Activated CD4-positive, alpha-beta T cell treated with anti-CD3 and anti-CD28 coated beads, Interleukin-2, amount 50 U/mL, for 48 hours (primary cell): ENCODE results near the gene RSPH6A.

ENCODE experiments used
- DNase-seq, 2 experiments: peaks; one replicate each; pipeline ENCODE4 v3.0.0-alpha.2; 2020

The RSPH6A gene

DNA sequence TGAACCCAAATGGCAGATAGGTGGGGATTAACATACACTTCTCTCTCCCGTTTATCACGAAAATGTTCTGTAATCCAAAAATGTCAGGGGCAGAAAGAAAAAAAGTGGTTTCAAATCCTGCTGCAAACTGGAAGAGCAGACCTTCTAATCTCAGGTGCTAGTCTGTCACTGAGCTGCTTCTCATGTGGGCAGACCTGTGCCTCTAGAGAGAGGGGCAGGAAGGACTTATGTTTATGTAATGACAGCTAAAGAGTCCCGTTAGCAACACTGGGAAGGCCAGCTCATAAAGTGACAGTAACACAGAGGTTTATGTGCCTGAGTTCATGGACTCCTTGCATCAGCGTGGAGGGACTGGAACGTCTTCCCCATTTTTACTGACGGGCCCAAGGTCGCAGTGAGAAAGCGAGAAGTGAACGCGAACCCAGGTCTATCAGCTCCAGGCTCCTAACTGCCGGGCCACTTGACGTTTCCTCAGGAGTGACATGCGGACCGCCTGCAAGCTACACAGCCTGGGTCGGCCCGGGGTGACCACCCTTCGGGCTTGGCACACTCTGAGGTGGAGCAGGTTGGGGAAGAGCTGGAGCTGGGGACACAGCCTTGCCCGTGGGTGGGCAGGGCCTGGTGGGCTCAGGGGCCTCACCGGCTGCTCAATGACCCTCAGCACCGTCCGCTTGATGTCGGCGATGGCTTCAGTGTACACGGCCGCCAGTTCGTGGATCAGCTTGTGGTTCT lies 9.6 kb upstream of the RSPH6A start:
- no peak for DNase-seq

- DNase-seq, result no peak
These were observed 8.9 kb upstream of the RSPH6A start for GRCh38 chr19:45824041-45824471.

- DNase-seq, result no peak
These were observed 8.1 kb upstream of the RSPH6A start for GRCh38 chr19:45823182-45823581.

- no peak for DNase-seq
These were observed 7.6 kb upstream of the RSPH6A start for GRCh38 chr19:45822716-45823115.

DNA sequence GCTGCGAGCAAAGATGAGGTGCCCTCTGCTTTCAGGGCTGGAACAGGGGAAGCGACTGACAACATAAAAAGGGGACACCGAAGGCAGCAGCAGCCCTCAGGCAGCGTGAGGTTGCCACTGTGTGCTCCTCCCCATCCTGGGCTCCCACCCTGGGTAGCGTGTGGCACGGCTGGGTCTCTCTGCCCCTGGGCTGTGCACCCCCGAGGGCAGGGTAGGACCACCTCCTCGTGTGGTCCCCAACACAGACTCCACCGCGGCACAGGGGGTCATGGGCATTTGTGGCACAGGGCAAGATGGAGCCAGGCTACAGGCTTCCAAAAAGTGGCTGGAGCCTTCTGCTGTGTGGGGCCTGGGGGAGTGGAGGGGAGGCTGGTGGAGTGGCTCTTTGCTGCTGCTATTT lies 6.5 kb upstream of the RSPH6A start:
- DNase-seq, result no peak

DNA sequence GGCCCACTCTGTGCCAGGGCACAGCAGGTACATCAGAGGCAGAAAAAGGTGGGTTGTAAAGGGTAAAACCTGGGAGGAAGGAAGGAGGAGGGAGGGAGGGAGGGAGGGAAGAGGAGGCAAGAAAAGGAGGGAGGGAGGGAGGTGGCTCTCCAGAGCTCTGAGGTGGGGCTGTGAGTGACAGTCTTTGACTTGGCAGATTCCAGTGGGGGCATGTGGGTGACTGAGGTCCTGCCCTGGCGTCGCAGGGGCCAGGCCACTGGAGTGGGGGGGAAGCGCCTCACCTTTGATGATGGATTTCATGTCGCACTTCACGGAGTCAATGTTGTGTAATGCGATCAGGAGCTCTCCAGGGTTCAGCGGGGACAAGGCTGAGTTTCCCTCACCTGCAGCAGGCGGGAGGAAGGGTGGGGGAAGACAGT lies 6.0 kb upstream of the RSPH6A start:
- no peak for DNase-seq

DNA sequence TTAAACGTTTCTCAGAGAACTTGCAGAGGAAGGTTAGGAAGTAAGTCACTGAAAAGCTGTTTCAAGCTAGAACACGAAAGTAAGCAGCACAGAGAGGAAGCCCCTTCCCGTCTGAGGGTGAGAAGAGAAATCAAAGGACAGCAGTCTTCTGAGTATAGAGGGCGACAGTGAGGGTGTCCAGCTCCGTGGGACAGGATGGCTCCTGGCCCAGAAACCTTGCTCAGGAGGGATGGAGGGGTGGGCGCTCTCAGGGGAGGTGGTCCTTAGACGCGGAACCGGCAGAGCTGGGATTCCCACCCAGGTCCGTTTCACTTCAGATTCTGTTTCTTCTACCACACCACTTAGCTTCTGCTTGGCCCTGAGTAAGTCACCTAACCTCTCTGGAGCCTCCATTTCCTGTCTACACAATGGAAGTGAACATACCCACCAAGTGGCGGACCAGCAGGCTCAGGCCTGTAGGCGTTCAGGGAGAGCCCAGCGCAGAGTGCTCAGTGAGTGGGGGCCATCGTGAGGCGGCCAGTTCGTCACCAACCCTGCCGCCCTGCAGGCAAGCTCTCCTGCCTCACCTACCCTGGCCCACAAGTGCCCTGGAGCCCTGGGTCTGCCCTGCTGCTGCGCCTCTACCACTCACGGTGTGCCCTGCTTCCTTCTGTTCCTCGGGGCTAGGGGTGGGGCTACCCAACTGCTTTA lies 5.5 kb upstream of the RSPH6A start:
- no peak for DNase-seq

GRCh38 chr19:45819769-45820168 lies 4.7 kb upstream of the RSPH6A start:
- no peak for DNase-seq

GRCh38 chr19:45817725-45818301 lies 2.7 kb upstream of the RSPH6A start:
- no peak for DNase-seq

GRCh38 chr19:45817010-45817724 lies 2.1 kb upstream of the RSPH6A start:
- peak; percentile 98 to 99 for DNase-seq

DNA sequence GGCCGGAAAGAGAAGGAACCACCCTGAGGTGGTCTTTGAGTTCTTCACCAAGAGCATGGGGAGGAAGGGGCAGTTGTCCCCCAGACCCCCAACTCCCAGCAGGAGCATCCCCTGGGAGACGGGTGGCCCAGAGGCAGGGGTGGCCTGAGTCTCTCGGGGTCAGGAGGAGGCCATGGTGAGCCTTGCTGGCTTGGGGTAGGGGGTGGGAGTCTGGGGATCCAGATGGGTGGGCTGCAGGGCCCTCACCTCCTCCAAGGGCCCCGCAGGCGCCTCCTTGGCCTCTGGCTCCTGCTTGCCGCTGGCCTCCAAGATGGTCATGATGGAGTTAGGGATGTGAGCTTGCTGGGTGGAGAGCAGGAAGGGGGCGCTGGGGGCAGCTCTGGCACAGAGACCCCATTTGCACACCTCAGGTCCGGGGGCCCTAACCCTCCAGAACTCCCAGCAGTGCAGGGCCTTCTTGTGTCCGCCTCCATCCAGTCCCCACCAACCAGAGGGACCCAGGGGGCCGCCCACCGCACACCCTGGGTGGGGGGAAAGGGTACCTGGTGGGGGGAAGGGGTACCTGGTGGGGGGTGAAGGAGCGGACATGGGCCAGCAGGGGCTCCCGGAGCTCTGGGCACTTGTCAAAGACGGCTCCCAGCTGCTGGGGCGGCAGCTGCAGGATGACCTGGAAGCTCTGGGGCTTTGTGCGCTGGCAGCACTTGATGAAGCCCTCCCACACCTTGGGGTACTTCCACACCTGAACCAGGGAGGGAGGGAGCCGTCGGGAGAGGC lies 1.3 kb upstream of the RSPH6A start:
- no peak for DNase-seq

DNA sequence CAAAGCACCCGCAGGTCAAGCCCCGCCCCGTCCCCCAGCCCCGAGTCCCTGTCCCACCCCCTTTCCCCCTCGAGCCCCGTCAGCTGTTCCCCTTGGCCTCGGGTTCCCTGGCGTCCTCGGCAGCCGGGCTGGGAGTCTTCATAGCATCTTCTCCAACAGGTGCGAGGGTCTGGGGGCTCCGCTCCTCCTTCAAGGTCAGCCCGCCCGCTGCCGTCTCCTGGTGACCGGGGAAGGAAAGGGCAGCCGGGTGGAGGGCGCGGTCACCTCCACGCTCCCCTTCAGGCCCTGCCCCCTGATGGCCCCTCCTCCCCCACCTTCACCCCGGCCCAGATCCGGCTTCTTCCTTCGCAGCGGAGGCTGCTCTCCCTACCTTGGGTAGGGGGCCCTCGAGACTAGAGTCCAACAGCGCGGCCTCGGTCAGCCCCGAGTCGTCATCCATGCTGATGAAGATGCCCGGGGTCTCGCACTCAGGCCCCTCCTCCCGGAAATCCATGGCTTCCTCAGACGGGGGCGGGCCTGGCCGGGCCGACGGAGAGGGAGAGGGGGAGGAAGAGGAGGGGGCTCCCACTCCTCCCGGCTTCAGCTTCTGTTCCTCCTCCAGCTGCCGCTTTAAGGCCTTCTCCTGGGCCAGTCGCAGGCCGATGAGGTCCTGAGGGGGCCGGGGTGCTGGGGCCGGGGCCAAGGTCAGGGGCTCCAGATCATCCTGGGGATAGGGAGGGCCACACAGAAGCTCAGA lies 541 bp upstream of the RSPH6A start:
- no peak for DNase-seq

GRCh38 chr19:45814166-45814780 lies 835 bp downstream of the RSPH6A start:
- DNase-seq, result no peak

DNA sequence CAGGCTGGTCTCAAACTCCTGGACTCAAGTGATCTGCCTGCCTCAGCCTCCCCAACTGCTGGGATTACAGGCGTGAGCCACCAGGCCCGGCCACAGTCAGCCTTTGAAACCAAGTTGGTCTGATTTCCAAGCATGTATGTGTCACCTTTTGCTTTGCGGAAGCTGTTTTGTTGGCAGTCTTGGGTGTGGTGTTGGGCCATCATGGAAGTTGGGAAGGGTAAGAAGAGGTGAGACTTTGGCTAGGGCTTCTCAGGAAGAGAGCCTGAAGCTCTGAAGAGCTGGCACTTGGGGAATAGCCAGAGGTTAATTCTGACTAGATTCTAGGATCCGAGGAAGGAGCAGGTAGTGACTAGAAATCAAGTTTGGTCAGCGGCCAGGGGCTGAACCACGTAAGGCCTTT lies 2.8 kb downstream of the RSPH6A start:
- DNase-seq, result no peak

DNA sequence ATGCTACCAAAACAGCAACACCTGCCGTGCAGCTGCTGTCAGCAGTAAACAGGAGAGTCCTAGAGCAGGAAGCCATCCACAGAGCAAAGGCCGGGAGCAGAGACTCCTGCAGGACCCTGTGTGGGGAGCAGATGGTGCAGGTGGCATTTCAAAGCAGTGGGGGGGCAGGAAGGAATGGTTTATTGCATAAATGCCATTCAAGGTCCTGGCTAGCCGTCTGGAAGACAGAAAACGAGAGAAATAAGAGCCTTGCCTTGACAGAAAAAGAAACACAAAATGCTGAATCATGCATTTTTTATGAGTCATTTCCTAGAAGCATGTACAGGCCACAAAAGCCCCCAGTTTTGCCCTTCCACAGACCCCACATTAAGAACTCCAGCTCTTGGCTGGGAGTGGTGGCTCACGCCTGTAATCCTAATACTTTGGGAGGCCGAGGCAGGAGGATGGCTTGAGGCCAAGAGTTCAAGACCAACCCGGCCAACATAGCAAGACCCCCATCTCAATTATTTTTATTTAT lies 5.4 kb downstream of the RSPH6A start:
- DNase-seq, result no peak

GRCh38 chr19:45805719-45806118 lies 9.4 kb downstream of the RSPH6A start:
- no peak for DNase-seq

GRCh38 chr19:45804959-45805230 lies 10.2 kb downstream of the RSPH6A start:
- DNase-seq, result no peak

- no peak for DNase-seq
These were observed 10.8 kb downstream of the RSPH6A start for GRCh38 chr19:45804140-45804958.

DNA sequence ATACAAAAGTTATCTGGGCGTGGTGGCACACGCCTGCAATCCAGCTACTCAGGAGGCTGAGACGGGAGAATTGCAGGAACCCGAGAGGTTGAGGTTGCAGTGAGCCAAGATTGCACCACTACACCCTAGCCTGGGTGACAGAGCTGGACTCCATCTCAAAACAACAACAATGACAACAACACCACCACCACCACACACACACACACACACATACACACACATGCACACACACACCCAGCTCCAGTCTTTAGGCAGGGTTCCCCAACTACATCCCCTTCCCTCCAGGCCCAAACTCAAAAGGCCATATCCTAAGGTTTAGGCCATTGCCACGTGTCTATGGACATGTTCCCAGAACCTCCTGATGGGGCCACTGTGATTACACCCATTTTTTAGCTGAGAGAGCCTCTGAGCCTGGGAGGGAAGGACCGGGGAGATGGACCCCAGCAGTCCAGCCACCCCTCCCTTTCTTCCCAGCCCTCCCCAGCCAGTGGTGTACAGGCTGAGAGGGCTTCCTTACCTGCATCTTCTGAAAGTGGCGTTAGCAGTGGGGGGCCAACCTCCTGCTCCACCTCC lies 13.4 kb downstream of the RSPH6A start:
- no peak for DNase-seq

DNA sequence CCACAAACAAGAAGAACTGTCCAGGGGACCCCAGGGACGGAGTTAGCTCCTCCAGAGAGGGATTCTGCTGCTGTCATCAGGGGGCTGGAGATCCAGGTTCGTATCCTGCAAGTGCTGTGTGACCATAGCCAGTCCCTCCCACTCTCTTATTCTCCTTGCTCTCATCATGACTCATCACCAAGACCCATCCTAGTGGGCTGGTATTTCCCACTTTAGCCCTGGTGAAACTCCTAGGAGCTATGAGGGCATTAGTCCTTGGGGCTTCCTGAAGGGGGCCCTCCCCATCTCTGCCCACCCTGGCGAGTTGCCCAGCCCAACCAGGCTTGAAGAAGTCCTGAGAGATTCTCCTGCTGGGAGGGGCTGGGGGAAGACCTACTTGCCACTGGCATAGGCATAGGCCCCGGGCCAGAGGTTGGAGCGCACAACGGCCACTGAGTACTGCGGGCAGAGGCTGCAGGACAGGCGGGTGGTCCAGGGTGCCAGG lies 15.0 kb downstream of the RSPH6A start:
- no peak for DNase-seq
